T47D (cell line): Measurements from ENCODE around the gene LSM14A.
"Not testable (repeated sequence)": the region's sequence is repeated elsewhere in the genome, so short reads cannot be mapped to it uniquely, and the experiment has no call there.

Source experiments
- DNase-seq, 2 experiments: peaks; one replicate each; pipeline versions ENCODE4 v3.0.0 to v3.0.0-alpha.2; 2011 to 2012; ENCODE audit warnings: low read depth in 1 of 2, low spot score in 1 of 2
- JUND ChIP-seq: IDR thresholded peaks from 2 replicates; pipeline ENCODE4 v1.6.1; 2012; ENCODE audit warnings: low read depth
- in situ Hi-C: cut with HindIII; loops from 2 replicates; pipeline ENCODE4 v1.10.0; 2016; ENCODE audit warnings: low sequenced_read_pairs, low pct_unique_long_range_greater_than_20kb

LSM14A gene

GRCh38 chr19:34171539-34171876 is 796 bp upstream of the LSM14A start:
- in situ Hi-C loops, result no loop called here
- no peak for TF ChIP-seq JUND
- peak in 1 of 2 experiments; percentile 27 for DNase-seq

DNA sequence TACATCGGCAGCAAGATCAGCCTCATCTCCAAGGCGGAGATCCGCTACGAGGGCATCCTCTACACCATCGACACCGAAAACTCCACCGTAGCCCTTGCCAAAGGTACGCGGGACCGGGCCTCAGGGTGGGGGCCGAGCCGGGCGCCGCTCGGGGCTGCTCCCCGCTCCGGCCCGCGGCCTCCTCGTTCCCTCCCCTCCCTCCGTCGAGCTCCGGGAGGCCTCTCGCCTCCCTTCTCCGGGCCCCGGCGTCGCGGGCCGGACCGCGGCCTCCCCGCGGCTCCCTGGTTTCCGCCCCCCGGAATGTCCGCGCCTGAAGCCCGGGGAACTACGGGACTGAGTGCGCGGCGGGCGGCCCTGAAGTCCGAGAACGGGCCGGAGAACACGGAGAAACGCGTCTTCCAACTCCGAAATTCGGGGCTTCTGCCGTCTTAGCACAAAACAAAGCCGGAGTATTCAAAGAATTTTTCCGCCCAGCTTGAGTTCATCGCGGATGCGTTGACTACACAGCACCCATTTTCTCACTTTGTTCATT is 423 bp downstream of the LSM14A start:
- no peak for TF ChIP-seq JUND
- DNase-seq, result no peak
- in situ Hi-C loops, result no loop called here

- in situ Hi-C loops, result no loop called here
- TF ChIP-seq JUND, result no peak
- peak; percentile 52 to 94 for DNase-seq
Measured at GRCh38 chr19:34173193-34173956, 1.1 kb downstream of the LSM14A start.

DNA sequence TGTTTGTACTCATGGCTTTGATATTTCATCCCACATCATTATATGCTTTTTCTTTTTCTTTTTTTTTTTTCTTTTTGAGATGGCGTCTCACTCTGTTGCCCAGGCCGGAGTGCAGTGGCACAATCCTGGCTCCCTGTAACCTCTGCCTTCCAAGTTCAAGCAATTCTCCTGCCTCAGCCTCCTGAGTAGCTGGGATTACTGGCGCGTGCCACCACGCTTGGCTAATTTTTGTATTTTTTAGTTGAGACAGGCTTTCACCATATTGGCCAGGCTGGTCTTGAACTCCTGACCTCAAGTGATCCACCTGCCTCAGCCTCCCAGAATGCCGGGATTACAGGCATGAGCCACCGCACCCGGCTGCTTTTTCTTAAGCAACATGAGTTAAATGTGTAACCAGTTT is 2.9 kb downstream of the LSM14A start:
- DNase-seq, in situ Hi-C loops: not testable (repeated sequence)

DNA sequence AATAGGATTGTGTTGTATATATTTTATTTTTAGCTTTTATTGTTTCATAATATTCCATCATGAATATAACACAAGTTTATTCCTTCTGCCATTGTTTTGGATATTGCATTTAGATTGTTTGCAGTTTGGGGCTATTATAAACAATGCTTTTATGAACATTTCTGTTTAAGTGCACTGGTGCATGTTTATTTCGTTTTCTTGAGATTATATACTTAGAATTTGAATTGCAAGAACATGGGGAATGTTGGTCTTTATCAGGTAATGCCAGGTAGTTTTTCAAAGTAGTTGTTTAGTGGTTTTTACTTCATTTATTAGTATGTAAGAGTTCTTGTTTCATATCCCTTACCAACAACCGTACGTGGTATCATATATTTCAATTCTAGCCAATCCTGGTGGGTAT is 4.3 kb downstream of the LSM14A start:
- in situ Hi-C loops, result no loop called here
- no peak for DNase-seq

DNA sequence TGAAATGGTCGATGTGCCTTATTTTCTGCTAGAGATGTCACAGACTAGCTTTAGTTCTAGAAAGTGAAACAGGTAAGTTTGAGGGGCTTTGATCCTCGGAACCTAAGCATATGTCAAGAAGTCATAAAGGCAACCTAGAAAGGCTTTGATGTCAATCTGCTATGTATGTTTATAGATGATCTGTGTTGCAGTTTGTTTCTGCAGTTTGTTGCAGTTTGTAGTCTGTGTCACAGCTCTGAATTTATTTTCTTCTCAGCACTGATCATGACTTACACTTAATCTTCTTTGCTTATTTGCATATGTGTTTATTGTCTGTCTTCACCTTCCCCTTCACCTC is 5.9 kb downstream of the LSM14A start:
- DNase-seq, result no peak
- in situ Hi-C loops, result no loop called here
- TF ChIP-seq JUND, result no peak

More for the DNA sequence above, 4.3 kb downstream of the LSM14A start:
- TF ChIP-seq JUND, result no peak

DNA sequence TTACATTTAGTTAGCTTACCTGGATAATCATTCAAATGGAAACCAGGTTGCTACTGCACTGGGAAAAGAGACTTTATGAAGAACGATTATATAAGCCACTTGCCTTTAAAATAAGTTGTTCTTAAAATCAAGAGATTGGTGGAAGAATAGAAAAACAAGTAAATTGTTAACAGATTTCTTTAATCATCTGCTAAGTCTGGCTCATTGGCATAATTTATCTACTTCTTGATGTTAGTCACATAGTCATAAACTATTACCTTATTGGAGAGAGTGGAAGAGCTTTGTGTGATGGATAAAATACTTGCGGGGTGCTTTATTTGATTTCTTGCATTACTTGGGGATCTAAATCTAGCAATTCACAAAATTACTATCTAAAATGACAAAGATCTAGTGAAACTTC is 6.8 kb downstream of the LSM14A start:
- in situ Hi-C loops, result no loop called here
- no peak for TF ChIP-seq JUND
- DNase-seq, result no peak

DNA sequence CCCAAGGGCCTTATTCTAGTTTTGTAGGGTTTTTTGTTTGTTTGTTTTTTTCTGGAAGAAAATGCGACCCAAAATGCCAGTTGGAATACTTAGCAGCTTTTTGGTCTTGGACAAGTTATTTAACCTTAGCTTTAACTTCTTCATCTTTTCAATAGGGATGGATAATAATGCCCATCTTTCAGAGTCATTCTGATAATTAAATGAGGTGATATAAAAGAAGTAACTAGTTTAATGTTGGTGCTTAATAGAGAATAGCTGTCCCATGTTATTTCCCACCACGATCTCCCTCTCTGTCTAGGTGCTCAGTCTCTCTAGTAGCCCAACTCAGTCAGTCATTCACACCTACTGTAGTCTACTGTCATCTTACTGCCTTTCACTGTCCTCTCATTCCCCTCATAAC is 8.0 kb downstream of the LSM14A start:
- no peak for TF ChIP-seq JUND
- in situ Hi-C loops, result no loop called here
- DNase-seq, result no peak

- in situ Hi-C loops, result no loop called here
- DNase-seq, result no peak
- no peak for TF ChIP-seq JUND
Measured at GRCh38 chr19:34180709-34181108, 8.4 kb downstream of the LSM14A start.

- DNase-seq, result no peak
- no peak for TF ChIP-seq JUND
- in situ Hi-C loops, result no loop called here
Measured at GRCh38 chr19:34181111-34181864, 9.0 kb downstream of the LSM14A start.

DNA sequence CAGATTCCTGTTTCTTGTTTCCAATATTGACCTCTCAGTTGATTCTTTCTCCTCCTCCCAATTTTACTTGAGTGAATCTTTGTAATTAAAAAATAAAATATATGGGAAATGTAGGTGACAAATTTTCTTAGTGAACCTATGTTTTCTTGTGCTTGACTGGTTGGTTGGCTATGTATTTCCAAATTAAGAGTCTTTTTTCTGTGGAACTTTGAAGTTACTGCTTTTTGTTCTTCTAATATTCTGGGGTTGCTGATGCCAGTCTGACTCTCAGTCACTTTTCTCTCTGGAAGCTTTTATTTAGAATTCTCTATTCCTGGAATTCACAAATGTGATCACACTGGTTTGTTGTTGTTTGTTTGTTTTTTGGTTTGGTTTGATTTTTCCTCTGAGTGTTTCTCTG is 9.8 kb downstream of the LSM14A start:
- in situ Hi-C loops, result no loop called here
- no peak for TF ChIP-seq JUND

GRCh38 chr19:34184880-34185491 is 12.7 kb downstream of the LSM14A start:
- no peak for TF ChIP-seq JUND
- no peak for DNase-seq
- in situ Hi-C loops, result no loop called here

More for the DNA sequence above, 9.8 kb downstream of the LSM14A start:
- no peak for DNase-seq

- in situ Hi-C loops, result no loop called here
- no peak for DNase-seq
- TF ChIP-seq JUND, result no peak
Measured at GRCh38 chr19:34186205-34186604, 13.9 kb downstream of the LSM14A start.

GRCh38 chr19:34187011-34187410 is 14.7 kb downstream of the LSM14A start:
- DNase-seq, result no peak
- TF ChIP-seq JUND, result no peak
- in situ Hi-C loops, result no loop called here
